GM12801 (cell line): ENCODE data around the gene ENTPD1.

Source experiments
- CTCF ChIP-seq: IDR thresholded peaks from one replicate; pipeline ENCODE4 v1.5.1; 2011; ENCODE audit warnings: control low read depth; ENCODE audit not compliant: insufficient read length; ENCODE audit errors: extremely low read depth

Gene ENTPD1

GRCh38 chr10:95840121-95840520 is 84.2 kb downstream of the ENTPD1 start:
- no peak for TF ChIP-seq CTCF

- TF ChIP-seq CTCF, result no peak
These were observed 84.7 kb downstream of the ENTPD1 start for GRCh38 chr10:95840681-95841080.

GRCh38 chr10:95841661-95842498 is 85.9 kb downstream of the ENTPD1 start:
- no peak for TF ChIP-seq CTCF

- TF ChIP-seq CTCF, result no peak
These were observed 89.4 kb downstream of the ENTPD1 start for GRCh38 chr10:95845411-95845810.

- TF ChIP-seq CTCF, result no peak
These were observed 91.0 kb downstream of the ENTPD1 start for GRCh38 chr10:95847007-95847406.

- no peak for TF ChIP-seq CTCF
These were observed 92.9 kb downstream of the ENTPD1 start for GRCh38 chr10:95848841-95849240.

GRCh38 chr10:95850791-95851190 is 94.8 kb downstream of the ENTPD1 start:
- no peak for TF ChIP-seq CTCF
